Fibroblast of lung (primary cell): Measurements from ENCODE around the gene FGF14. TPM values are rescaled to one million over a fixed set of nuclear protein-coding genes. Genes with fewer than 3 reads are reported as not detected.
A peak's percentile ranks its signal among the peaks of the same experiment; 100 is the strongest.
"Not testable (repeated sequence)": the region's sequence is repeated elsewhere in the genome, so short reads cannot be mapped to it uniquely, and the experiment has no call there.

Experiments
- DNase-seq, 2 donors: peaks; one replicate each; pipeline versions ENCODE4 v3.0.0 to v3.0.0-alpha.2; 2010; ENCODE audit warnings: low read depth in 2 of 2
- H2AFZ ChIP-seq: 2 replicates; pipeline ENCODE4 v1.5.1; 2012; ENCODE audit warnings: low read length, control low read depth, inconsistent platforms
- H3K27ac ChIP-seq: 2 replicates; pipeline ENCODE4 v1.5.1; 2011; ENCODE audit warnings: low read length, control low read depth; ENCODE audit not compliant: insufficient read depth
- H3K27me3 ChIP-seq: 2 replicates; pipeline ENCODE4 v1.5.1; 2011; ENCODE audit warnings: mild to moderate bottlenecking, low read length; ENCODE audit not compliant: control insufficient read depth, insufficient read depth
- H3K36me3 ChIP-seq: 2 replicates; pipeline ENCODE4 v1.5.1; 2011; ENCODE audit warnings: low read length; ENCODE audit not compliant: control insufficient read depth, insufficient read depth
- H3K4me1 ChIP-seq: 2 replicates; pipeline ENCODE4 v1.5.1; 2011; ENCODE audit warnings: low read length; ENCODE audit not compliant: control insufficient read depth, insufficient read depth; ENCODE audit errors: extremely low read depth
- H3K4me2 ChIP-seq: 2 replicates; pipeline ENCODE4 v1.5.1; 2011; ENCODE audit warnings: low read length, control low read depth; ENCODE audit not compliant: insufficient read depth; ENCODE audit errors: extremely low read depth
- H3K4me3 ChIP-seq, 4 experiments: fragments of 200-600 bp in 1 of 4; sonication (generic) in 1 of 4; replicated peaks in 1 of 4; 2 replicates each; pipeline ENCODE4 v1.5.1; 2011 to 2016; ENCODE audit warnings: low read length in 4 of 4, low read depth in 3 of 4, mild to moderate bottlenecking in 3 of 4, control low read depth in 2 of 4, inconsistent platforms in 1 of 4, mixed read lengths in 1 of 4; ENCODE audit not compliant: insufficient read depth in 1 of 4; ENCODE audit errors: control extremely low read depth in 1 of 4
- H3K79me2 ChIP-seq: 2 replicates; pipeline ENCODE4 v1.5.1; 2012; ENCODE audit warnings: mild to moderate bottlenecking, low read length, inconsistent platforms; ENCODE audit not compliant: control insufficient read depth, insufficient read depth
- H3K9ac ChIP-seq: 2 replicates; pipeline ENCODE4 v1.5.1; 2011; ENCODE audit warnings: mild to moderate bottlenecking, low read length, control low read depth; ENCODE audit not compliant: insufficient read depth
- H3K9me3 ChIP-seq: 2 replicates; pipeline ENCODE4 v1.5.1; 2012; ENCODE audit warnings: low read depth, low read length; ENCODE audit not compliant: control insufficient read depth, insufficient read depth
- H4K20me1 ChIP-seq: 2 replicates; pipeline ENCODE4 v1.5.1; 2011; ENCODE audit warnings: low read length; ENCODE audit not compliant: control insufficient read depth, insufficient read depth; ENCODE audit errors: extremely low read depth
- CTCF ChIP-seq, 2 donors: IDR thresholded peaks in 1 of 2; conservative IDR thresholded peaks in 1 of 2; 1 replicate in 1 of 2; 2 replicates in 1 of 2; pipeline ENCODE4 v1.5.1; 2011 to 2012; ENCODE audit warnings: low read length in 2 of 2, control low read depth in 1 of 2, inconsistent platforms in 1 of 2, low read depth in 1 of 2, mild to moderate bottlenecking in 1 of 2
- EZH2 ChIP-seq: IDR thresholded peaks from 2 replicates; pipeline ENCODE4 v1.5.1; 2012; ENCODE audit warnings: low read length, control low read depth, mild to moderate bottlenecking; ENCODE audit errors: missing control alignments
- polyA plus RNA-seq, 2 donors: library from polyadenylated mRNA; depleted of rRNA in 1 of 2; stranded (reverse) in 1 of 2; unstranded in 1 of 2; fragments of >200 nt; gene quantifications; 2 replicates each; pipeline ENCODE4 v1.2.1, GENCODE V29; 2011 to 2012; ENCODE audit warnings: missing spikeins in 1 of 2
- total RNA-seq: library from RNA; depleted of rRNA; stranded (reverse); fragments of >200 nt; gene quantifications from 2 replicates; pipeline ENCODE4 v1.2.1, GENCODE V29; 2014

The FGF14 gene
- total and polyA plus RNA-seq, 2 donors (not counting 1 experiment from before 2014, with no cell fraction given), result 0.94 to 7.8 TPM

- Histone ChIP-seq H3K27me3 (no peaks in the 10 kb centered on the region), H3K27ac (no peak overlapping the region), H3K79me2 (no peaks in the 10 kb centered on the region), H3K36me3 (no peaks in the 10 kb centered on the region), H3K4me1 (no peaks in the 10 kb centered on the region), H3K4me2 (no peak overlapping the region), H2AFZ (no peak overlapping the region), H3K9me3 (no peaks in the 10 kb centered on the region), H4K20me1 (no peaks in the 10 kb centered on the region), H3K9ac (no peak overlapping the region), H3K4me3 (no peak overlapping the region)
- peak in 1 of 2 donors; percentile 20 for DNase-seq
- TF ChIP-seq CTCF (conservative IDR thresholded peaks at IDR 0.05 in 1 of 2, IDR thresholded peaks at IDR 0.05 in 1 of 2; ENCODE audit: low read depth in 1 of 2, low read length in 2 of 2), result no peak
- TF ChIP-seq EZH2, result no peak
Observed at GRCh38 chr13:102018716-102019115, 383.1 kb downstream of the FGF14 start.

- H3K36me3 ChIP-seq, result no peaks in the 10 kb centered on the region
- H3K9ac ChIP-seq, result no peak overlapping the region
- no peaks in the 10 kb centered on the region for H3K27me3 ChIP-seq
- H3K4me3 ChIP-seq, result no peak overlapping the region
- no peaks in the 10 kb centered on the region for H3K9me3 ChIP-seq
- H3K79me2 ChIP-seq, result no peaks in the 10 kb centered on the region
- no peak for DNase-seq
- no peaks in the 10 kb centered on the region for H3K4me1 ChIP-seq
- no peak overlapping the region for H2AFZ ChIP-seq
- no peak overlapping the region for H3K4me2 ChIP-seq
- no peaks in the 10 kb centered on the region for H4K20me1 ChIP-seq
- TF ChIP-seq CTCF (conservative IDR thresholded peaks at IDR 0.05 in 1 of 2, IDR thresholded peaks at IDR 0.05 in 1 of 2; ENCODE audit: low read depth in 1 of 2, low read length in 2 of 2) (no peak), EZH2 (no peak)
- no peak overlapping the region for H3K27ac ChIP-seq
Observed at GRCh38 chr13:102017248-102017647, 384.6 kb downstream of the FGF14 start.

- no peak overlapping the region for H3K27ac ChIP-seq
- H3K36me3 ChIP-seq, result no peaks in the 10 kb centered on the region
- H3K4me3 ChIP-seq, result no peak overlapping the region
- H3K79me2 ChIP-seq, result no peaks in the 10 kb centered on the region
- TF ChIP-seq EZH2 (no peak), CTCF (conservative IDR thresholded peaks at IDR 0.05 in 1 of 2, IDR thresholded peaks at IDR 0.05 in 1 of 2; ENCODE audit: low read depth in 1 of 2, low read length in 2 of 2) (no peak)
- DNase-seq, result no peak
- no peaks in the 10 kb centered on the region for H3K9me3 ChIP-seq
- no peaks in the 10 kb centered on the region for H3K27me3 ChIP-seq
- H2AFZ ChIP-seq, result no peak overlapping the region
- no peaks in the 10 kb centered on the region for H4K20me1 ChIP-seq
- no peak overlapping the region for H3K9ac ChIP-seq
- no peaks in the 10 kb centered on the region for H3K4me1 ChIP-seq
- no peak overlapping the region for H3K4me2 ChIP-seq
Observed at GRCh38 chr13:102012299-102013293, 389.3 kb downstream of the FGF14 start.

GRCh38 chr13:102011455-102011854 lies 390.4 kb downstream of the FGF14 start:
- not testable (repeated sequence) for H3K4me1 ChIP-seq, H2AFZ ChIP-seq, H3K27ac ChIP-seq, H3K36me3 ChIP-seq, H4K20me1 ChIP-seq, H3K79me2 ChIP-seq, H3K9me3 ChIP-seq, H3K4me2 ChIP-seq, H3K4me3 ChIP-seq, DNase-seq, H3K9ac ChIP-seq, H3K27me3 ChIP-seq
